Activated CD4-positive, alpha-beta T cell treated with anti-CD3 and anti-CD28 coated beads, Interleukin-2, amount 50 U/mL, for 1 hour (primary cell): ENCODE results near the gene COL24A1.
"Not testable (repeated sequence)": the region's sequence is repeated elsewhere in the genome, so short reads cannot be mapped to it uniquely, and the experiment has no call there.

Source experiments
- DNase-seq: peaks from one replicate; pipeline ENCODE4 v3.0.0-alpha.2; 2020

Gene COL24A1

DNA sequence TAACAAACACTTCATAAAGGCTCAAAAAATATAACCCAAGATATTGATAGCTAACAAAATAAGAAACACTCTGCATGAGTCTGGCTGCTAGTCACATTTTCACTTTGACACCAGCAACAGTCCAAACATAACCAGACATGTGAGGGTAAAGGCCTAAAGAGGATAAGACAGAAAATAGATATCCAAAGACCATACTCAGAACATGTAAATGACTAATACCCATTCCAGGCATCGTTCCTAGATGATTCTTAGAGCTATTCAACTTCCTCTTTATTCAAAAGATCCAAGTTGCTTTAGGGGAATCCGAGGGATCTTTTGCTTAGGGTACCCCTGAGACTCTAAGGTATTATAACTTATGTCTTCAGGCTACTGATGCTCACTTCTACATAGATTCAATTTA, 5.1 kb downstream of the COL24A1 start:
- DNase-seq, result no peak

- DNase-seq, result no peak
These were observed 6.0 kb downstream of the COL24A1 start for GRCh38 chr1:86150553-86151055.

GRCh38 chr1:86149591-86149990, 7.0 kb downstream of the COL24A1 start:
- DNase-seq, result no peak

DNA sequence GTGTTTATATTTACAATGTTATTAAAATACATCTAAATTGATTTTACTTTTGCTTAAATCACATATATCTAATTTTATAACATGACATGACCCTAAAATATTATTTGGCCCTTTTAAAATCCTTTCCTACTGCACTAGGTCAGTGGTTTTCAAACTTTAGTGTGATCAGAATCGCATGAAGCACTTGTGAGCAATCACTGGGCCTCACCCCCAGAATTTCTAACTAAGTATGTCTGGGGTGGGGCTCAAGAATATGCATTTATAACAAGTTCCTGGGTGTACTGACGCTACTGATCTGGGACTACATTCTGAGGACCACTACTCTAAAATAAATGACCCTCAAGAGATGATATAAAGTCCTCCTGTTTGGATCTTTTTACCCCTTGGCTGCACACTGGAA, 8.8 kb downstream of the COL24A1 start:
- DNase-seq, result no peak

GRCh38 chr1:86146566-86146965, 10.0 kb downstream of the COL24A1 start:
- no peak for DNase-seq

- DNase-seq, result no peak
These were observed 16.2 kb downstream of the COL24A1 start for GRCh38 chr1:86140281-86140880.

- no peak for DNase-seq
These were observed 17.8 kb downstream of the COL24A1 start for GRCh38 chr1:86138746-86139145.

GRCh38 chr1:86137436-86137835, 19.1 kb downstream of the COL24A1 start:
- DNase-seq, result no peak

GRCh38 chr1:86119214-86119764, 37.3 kb downstream of the COL24A1 start:
- DNase-seq, result no peak

GRCh38 chr1:86114816-86115400, 41.7 kb downstream of the COL24A1 start:
- no peak for DNase-seq

GRCh38 chr1:86114236-86114635, 42.3 kb downstream of the COL24A1 start:
- DNase-seq, result no peak

GRCh38 chr1:86111590-86111989, 45.0 kb downstream of the COL24A1 start:
- not testable (repeated sequence) for DNase-seq

DNA sequence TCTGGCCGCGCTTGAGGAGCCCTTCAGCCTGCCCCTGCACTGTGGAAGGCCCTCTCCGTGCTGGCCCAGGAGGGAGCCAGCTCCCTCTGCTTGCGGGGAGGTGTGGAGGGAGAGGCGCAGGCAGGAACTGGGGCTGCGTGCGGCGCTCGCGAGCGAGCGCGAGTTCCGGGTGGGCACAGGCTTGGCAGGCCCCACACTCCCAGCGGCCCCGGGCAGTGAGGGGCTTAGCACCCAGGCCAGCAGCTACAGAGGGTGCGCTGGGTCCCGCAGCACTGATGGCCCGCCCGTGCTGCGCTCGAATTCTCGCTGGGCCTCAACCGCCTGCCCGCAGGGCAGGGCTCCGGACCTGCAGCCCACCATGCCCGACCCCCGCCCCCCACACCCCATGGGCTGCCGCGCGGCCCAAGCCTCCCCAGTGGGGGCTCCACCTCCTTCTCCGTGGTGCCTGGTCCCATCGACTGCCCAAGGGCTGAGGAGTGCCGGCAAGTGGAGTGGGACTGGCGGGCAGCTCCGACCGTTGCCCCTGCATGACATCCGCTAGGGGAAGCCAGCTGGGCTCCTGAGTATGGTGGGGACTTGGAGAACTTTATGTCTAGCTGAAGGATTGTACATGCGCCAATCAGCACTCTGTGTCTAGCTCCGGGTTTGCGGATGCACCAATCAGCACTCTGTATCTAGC, 46.0 kb downstream of the COL24A1 start:
- no peak for DNase-seq

- DNase-seq, result no peak
These were observed 51.1 kb downstream of the COL24A1 start for GRCh38 chr1:86105533-86105866.

- no peak for DNase-seq
These were observed 51.7 kb downstream of the COL24A1 start for GRCh38 chr1:86104606-86105532.

- no peak for DNase-seq
These were observed 55.0 kb downstream of the COL24A1 start for GRCh38 chr1:86101616-86102015.

- DNase-seq, result no peak
These were observed 56.2 kb downstream of the COL24A1 start for GRCh38 chr1:86100401-86100800.

GRCh38 chr1:86089765-86090164, 66.8 kb downstream of the COL24A1 start:
- no peak for DNase-seq

- DNase-seq, result no peak
These were observed 70.7 kb downstream of the COL24A1 start for GRCh38 chr1:86085741-86086409.

GRCh38 chr1:86084998-86085397, 71.6 kb downstream of the COL24A1 start:
- DNase-seq, result no peak

DNA sequence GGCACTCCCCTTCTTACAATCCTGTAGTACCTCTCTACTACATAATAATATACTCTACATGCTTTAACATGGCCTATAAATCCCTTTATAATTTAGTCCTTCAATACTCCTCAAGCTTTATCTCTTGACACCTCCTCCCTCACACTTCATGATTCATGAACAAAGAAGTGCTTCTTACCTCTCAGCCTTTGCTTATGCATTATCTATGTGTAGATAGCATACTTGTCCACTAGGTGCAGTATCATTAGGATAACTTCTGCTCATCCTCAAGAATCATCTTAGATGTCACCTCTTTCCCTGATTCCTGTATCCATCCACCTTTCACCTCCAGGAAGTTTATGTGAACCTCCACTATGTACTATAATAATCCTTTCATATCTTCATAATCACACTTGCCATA, 74.4 kb downstream of the COL24A1 start:
- DNase-seq, result no peak

DNA sequence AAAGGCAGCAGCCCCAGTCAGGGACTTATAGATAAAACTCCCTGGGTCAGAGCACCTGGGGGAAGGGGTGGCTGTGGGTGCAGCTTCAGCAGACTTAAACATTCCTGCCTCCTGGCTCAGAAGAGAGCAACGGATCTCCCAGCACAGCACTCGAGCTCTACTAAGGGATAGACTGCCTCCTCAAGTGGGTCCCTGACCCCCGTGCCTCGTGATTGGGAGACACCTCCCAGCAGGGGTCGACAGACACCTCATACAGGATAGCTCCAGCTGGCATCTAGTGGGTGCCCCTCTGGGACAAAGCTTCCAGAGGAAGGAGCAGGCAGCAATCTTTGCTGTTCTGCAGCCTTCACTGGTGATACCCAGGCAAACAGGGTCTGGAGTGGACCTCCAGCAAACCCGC, 84.1 kb downstream of the COL24A1 start:
- not testable (repeated sequence) for DNase-seq
